Transverse colon (tissue), 4 donors: ENCODE measurements around the gene MMP23B. TPM values are rescaled to one million over a fixed set of nuclear protein-coding genes. Genes with fewer than 3 reads are reported as not detected.

ENCODE experiments used
- DNase-seq: peaks from one replicate; pipeline ENCODE4 v3.0.0-alpha.2; 2019
- H3K27ac ChIP-seq, 4 donors: fragments of 200-600 bp; sonication (generic); 2 replicates each; pipeline ENCODE4 v1.5.1; 2016 to 2018; ENCODE audit warnings: inconsistent platforms in 4 of 4
- H3K27me3 ChIP-seq: fragments of 200-600 bp; sonication (generic); 2 replicates; pipeline ENCODE4 v1.5.1; 2017; ENCODE audit warnings: inconsistent platforms
- H3K36me3 ChIP-seq, 4 donors: fragments of 200-600 bp; sonication (generic); 2 replicates each; pipeline ENCODE4 v1.5.1; 2017 to 2019; ENCODE audit warnings: inconsistent platforms in 4 of 4
- H3K4me1 ChIP-seq, 4 donors: fragments of 200-600 bp; sonication (generic); 2 replicates each; pipeline ENCODE4 v1.5.1; 2017 to 2020; ENCODE audit warnings: inconsistent platforms in 4 of 4
- H3K4me3 ChIP-seq, 4 donors: fragments of 200-600 bp; sonication (generic); 1 replicate in 1 of 4; 2 replicates in 3 of 4; pipeline versions ENCODE4 v1.5.1 to v1.6.1; 2017 to 2019; ENCODE audit warnings: inconsistent platforms in 4 of 4
- H3K9me3 ChIP-seq, 2 donors: fragments of 200-600 bp; sonication (generic); 2 replicates each; pipeline ENCODE4 v1.5.1; 2017 to 2019; ENCODE audit warnings: inconsistent platforms in 2 of 2
- CTCF ChIP-seq, 5 experiments: fragments of 200-600 bp in 3 of 5; fragments of 450-650 bp in 2 of 5; sonication (generic) in 3 of 5; IDR thresholded peaks; 1 replicate in 2 of 5; 2 replicates in 3 of 5; pipeline ENCODE4 v1.5.1; 2016 to 2017; ENCODE audit warnings: antibody characterized with exemption in 5 of 5, inconsistent platforms in 3 of 5, mild to moderate bottlenecking in 2 of 5, moderate library complexity in 1 of 5
- EP300 ChIP-seq: sonication (generic); formaldehyde crosslinking; IDR thresholded peaks from one replicate; pipeline ENCODE4 v1.6.1; 2017; ENCODE audit warnings: antibody characterized with exemption, low read depth
- POLR2A ChIP-seq: fragments of 450-650 bp; IDR thresholded peaks from one replicate; pipeline ENCODE4 v1.6.1; 2016; ENCODE audit warnings: antibody characterized with exemption, mild to moderate bottlenecking, moderate library complexity
- POLR2AphosphoS5 ChIP-seq, 3 donors: sonication (generic); formaldehyde crosslinking; IDR thresholded peaks; one replicate each; pipeline ENCODE4 v1.6.1; 2016; ENCODE audit warnings: antibody characterized with exemption in 3 of 3
- WGBS, 2 donors: methylation state at CpG; one replicate each; pipeline ENCODE4 v1.1.5; 2018; ENCODE audit warnings: low coverage in 1 of 2; 5-methylcytosine and 5-hydroxymethylcytosine counted together
- in situ Hi-C, 4 donors: fragments of 200-750 bp; cut with MboI; loops; one replicate each; pipeline versions ENCODE4 v1.15.0 to v1.15.1; 2017; ENCODE audit warnings: low sequenced_read_pairs in 3 of 4, low pct_ligation_motif_present in 1 of 4, low pct_unique_long_range_greater_than_20kb in 1 of 4
- intact Hi-C: fragments of 100-400 bp; cut with DNase I; formaldehyde crosslinking; loops from one replicate; pipeline ENCODE4 v1.15.1; 2023; ENCODE audit warnings: low total_unique reads
- total RNA-seq, 4 donors: library from RNA; depleted of rRNA; stranded (reverse); fragments of >200 nt; gene quantifications; one replicate each; pipeline ENCODE4 v1.1.0, GENCODE V29; 2016

MMP23B gene
- total RNA-seq, 4 donors from 2014 or later: 4.9 to 58.9 (median 9.9) TPM

- in situ Hi-C loops: no loop called here
Observed at GRCh38 chr1:1627829-1628753, 3.9 kb upstream of the MMP23B start.

GRCh38 chr1:1628754-1629429, 3.1 kb upstream of the MMP23B start:
- intact Hi-C loops: no loop called here
- in situ Hi-C loops: no loop called here
- no peak for DNase-seq
- no peaks in the 10 kb centered on the region for H3K9me3 ChIP-seq
- WGBS, 2 donors: 77% methylated on average over 35 of the region's 53 CpGs; no CpG with 5 or more reads in 1 of the 2 donors
- no peak for TF ChIP-seq POLR2AphosphoS5 (IDR thresholded peaks at IDR 0.05)
- TF ChIP-seq CTCF (IDR thresholded peaks at IDR 0.05): no peak
- no peak for TF ChIP-seq EP300
- peaks cover 29% of the 10 kb centered on the region for H3K27me3 ChIP-seq
- H3K27ac ChIP-seq: peak overlapping the region; percentile 33 to 85 (median 62)
- no peaks in the 10 kb centered on the region for H3K36me3 ChIP-seq
- peak overlapping the region in 2 of 4 donors; percentile 24 to 25 for H3K4me3 ChIP-seq
- peaks cover 6 to 29% (median 27%) of the 10 kb centered on the region in 4 donors for H3K4me1 ChIP-seq

More at GRCh38 chr1:1627829-1628753, 3.9 kb upstream of the MMP23B start:
- Histone ChIP-seq H3K9me3 (no peaks in the 10 kb centered on the region), H3K4me3 (peak overlapping the region in 1 of 4 donors; percentile 0), H3K27ac (peak overlapping the region in 3 of 4 donors; percentile 58 to 85 (median 64)), H3K4me1 (peaks cover 6 to 29% (median 27%) of the 10 kb centered on the region in 4 donors), H3K27me3 (peaks cover 29% of the 10 kb centered on the region), H3K36me3 (no peaks in the 10 kb centered on the region)
- 92% methylated on average over 42 of the region's 53 CpGs; no CpG with 5 or more reads in 1 of the 2 donors for WGBS, 2 donors
- TF ChIP-seq CTCF (IDR thresholded peaks at IDR 0.05) (no peak), EP300 (no peak), POLR2A (no peak), POLR2AphosphoS5 (IDR thresholded peaks at IDR 0.05) (no peak)
- intact Hi-C loops: no loop called here
- DNase-seq: no peak

GRCh38 chr1:1629430-1630190, 2.4 kb upstream of the MMP23B start:
- TF ChIP-seq CTCF (IDR thresholded peaks at IDR 0.05): no peak
- TF ChIP-seq EP300: no peak
- no peak for TF ChIP-seq POLR2A
- TF ChIP-seq POLR2AphosphoS5 (IDR thresholded peaks at IDR 0.05): no peak
- DNase-seq: peak; percentile 59
- WGBS, 2 donors: 64% methylated on average over 39 of the region's 48 CpGs; no CpG with 5 or more reads in 1 of the 2 donors
- H3K4me3 ChIP-seq: peak overlapping the region in 2 of 4 donors; percentile 25 to 42
- H3K9me3 ChIP-seq: no peaks in the 10 kb centered on the region
- intact Hi-C loops (no loop called here), in situ Hi-C loops (no loop called here)
- H3K36me3 ChIP-seq: no peaks in the 10 kb centered on the region
- H3K27ac ChIP-seq: peak overlapping the region; percentile 63 to 85 (median 80)
- H3K27me3 ChIP-seq: peaks cover 29% of the 10 kb centered on the region
- peaks cover 6 to 29% (median 27%) of the 10 kb centered on the region in 4 donors for H3K4me1 ChIP-seq
